Measurements from ENCODE around the gene MTFR1L.
A peak's percentile ranks its signal among the peaks of the same experiment; 100 is the strongest.

Gene MTFR1L

DNA sequence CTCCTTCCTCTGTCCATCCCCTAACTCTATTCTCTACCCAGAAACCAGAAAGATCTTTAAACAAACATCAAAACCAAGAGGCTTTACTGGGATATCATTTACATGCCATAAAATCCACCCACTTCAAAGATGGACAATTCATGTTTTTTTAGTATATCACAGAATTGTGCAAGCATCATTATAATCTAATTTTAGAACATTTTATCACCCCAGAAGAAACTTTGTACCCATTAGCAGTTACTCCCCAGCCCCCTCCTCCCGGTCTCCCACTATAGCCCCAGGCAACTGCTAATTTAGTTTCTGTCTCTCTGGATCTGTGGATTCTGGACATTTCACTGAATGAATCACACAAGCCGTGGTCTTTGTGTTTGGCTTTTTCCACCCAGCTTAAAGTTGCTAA lies 24.5 kb upstream of the MTFR1L start:
- Histone ChIP-seq H3K4me1 (ENCODE audit: control insufficient read depth, low read depth, low read length) (peaks cover 5% of the 10 kb centered on the region), H3K9ac (ENCODE audit: low read length) (no peak overlapping the region), H3K4me3 (ENCODE audit: low read length) (no peak overlapping the region)

GRCh38 chr1:25795946-25796810 lies 23.6 kb upstream of the MTFR1L start:
- no peak overlapping the region for H3K27ac ChIP-seq (ENCODE audit: low read length)
- H3K4me1 ChIP-seq (ENCODE audit: control insufficient read depth, low read depth, low read length): peaks cover 5% of the 10 kb centered on the region
- H3K4me3 ChIP-seq (ENCODE audit: low read length): no peak overlapping the region
- no peak overlapping the region for H3K9ac ChIP-seq (ENCODE audit: low read length)
- peaks cover 9% of the 10 kb centered on the region for H3K27me3 ChIP-seq (ENCODE audit: control insufficient read depth, insufficient read depth, low read length)
- no peaks in the 10 kb centered on the region for H3K9me3 ChIP-seq (ENCODE audit: control insufficient read depth, low read depth, low read length)
- H3K36me3 ChIP-seq (ENCODE audit: control insufficient read depth, low read depth, low read length): no peaks in the 10 kb centered on the region

More for the DNA sequence above, 24.5 kb upstream of the MTFR1L start:
- no peaks in the 10 kb centered on the region for H3K36me3 ChIP-seq (ENCODE audit: control insufficient read depth, low read depth, low read length)
- peaks cover 9% of the 10 kb centered on the region for H3K27me3 ChIP-seq (ENCODE audit: control insufficient read depth, insufficient read depth, low read length)
- H3K9me3 ChIP-seq (ENCODE audit: control insufficient read depth, low read depth, low read length): no peaks in the 10 kb centered on the region
- no peak overlapping the region for H3K27ac ChIP-seq (ENCODE audit: low read length)

DNA sequence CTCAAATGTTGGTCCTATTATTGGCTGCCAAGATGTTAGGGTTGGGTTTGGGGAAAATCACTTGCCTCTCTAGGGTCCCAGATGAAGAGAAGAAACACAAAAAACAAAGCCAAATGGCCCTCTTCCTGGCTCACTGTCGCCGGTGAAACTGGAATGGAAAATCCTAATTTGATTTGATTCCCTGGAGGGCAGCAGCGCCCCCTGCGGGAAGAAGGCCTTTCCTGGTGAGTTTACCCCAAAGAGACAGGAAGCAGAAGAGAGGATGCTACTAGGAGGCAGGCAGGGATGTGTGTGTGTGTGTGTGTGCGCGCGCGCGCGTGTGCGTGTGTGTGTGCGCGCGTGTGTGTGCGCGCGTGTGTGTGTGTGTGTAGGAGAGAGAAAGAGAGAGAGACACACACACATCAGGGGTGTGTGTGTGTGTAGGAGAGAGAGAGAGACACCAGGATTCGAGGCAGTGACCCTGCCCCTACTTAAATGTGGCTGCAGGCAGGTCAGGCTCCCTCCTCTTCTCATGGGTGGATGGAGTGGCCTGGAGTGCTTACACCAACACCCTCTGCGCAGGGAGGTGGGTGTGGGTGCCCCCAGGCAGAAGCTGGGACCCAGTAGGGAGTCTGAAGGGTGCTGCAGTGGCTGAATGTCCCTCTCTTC lies 22.8 kb upstream of the MTFR1L start:
- Histone ChIP-seq H3K9ac (ENCODE audit: low read length) (no peak overlapping the region), H3K4me3 (ENCODE audit: low read length) (no peak overlapping the region), H3K9me3 (ENCODE audit: control insufficient read depth, low read depth, low read length) (no peaks in the 10 kb centered on the region), H3K27me3 (ENCODE audit: control insufficient read depth, insufficient read depth, low read length) (peaks cover 9% of the 10 kb centered on the region), H3K27ac (ENCODE audit: low read length) (no peak overlapping the region), H3K4me1 (ENCODE audit: control insufficient read depth, low read depth, low read length) (peaks cover 5% of the 10 kb centered on the region), H3K36me3 (ENCODE audit: control insufficient read depth, low read depth, low read length) (no peaks in the 10 kb centered on the region)

- peaks cover 5% of the 10 kb centered on the region for H3K4me1 ChIP-seq (ENCODE audit: control insufficient read depth, low read depth, low read length)
- H3K36me3 ChIP-seq (ENCODE audit: control insufficient read depth, low read depth, low read length): no peaks in the 10 kb centered on the region
- no peak overlapping the region for H3K9ac ChIP-seq (ENCODE audit: low read length)
- H3K27me3 ChIP-seq (ENCODE audit: control insufficient read depth, insufficient read depth, low read length): peaks cover 9% of the 10 kb centered on the region
- no peak overlapping the region for H3K27ac ChIP-seq (ENCODE audit: low read length)
- H3K4me3 ChIP-seq (ENCODE audit: low read length): no peak overlapping the region
- no peaks in the 10 kb centered on the region for H3K9me3 ChIP-seq (ENCODE audit: control insufficient read depth, low read depth, low read length)
Observed at GRCh38 chr1:25797939-25798338, 21.8 kb upstream of the MTFR1L start.

DNA sequence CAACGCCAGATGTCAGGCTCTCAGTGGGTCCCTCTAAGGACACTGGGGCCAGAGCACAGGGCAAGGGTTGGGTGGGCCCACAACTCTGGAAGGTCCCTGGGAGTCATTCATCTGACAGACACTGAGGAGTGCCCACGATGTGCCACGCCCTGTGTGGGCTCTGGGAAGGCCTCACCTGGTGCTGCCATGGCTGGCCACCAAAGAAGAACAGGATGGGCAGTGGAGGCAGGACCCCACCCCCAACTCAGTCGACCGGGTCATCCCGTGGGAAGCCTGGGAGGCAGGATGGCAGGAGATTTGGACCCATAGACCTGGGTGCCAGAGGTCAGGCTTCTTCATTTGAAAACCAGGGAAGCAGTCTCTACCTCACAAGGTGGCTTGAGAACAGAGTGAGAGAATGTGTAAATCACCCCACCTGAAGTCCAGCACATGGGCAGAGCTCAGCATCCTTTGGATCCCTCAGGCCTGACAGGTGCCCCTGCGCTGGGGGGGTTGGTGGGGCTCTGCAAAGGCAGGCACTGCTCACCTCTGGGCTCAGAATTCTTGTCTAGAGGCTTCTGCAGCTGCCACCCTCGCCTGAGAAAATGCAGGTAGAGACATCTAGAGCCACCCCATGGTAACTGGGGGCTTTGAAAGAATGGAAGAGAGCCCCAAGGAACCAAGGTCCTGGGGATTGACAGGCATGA lies 20.9 kb upstream of the MTFR1L start:
- Histone ChIP-seq H3K4me3 (ENCODE audit: low read length) (no peak overlapping the region), H3K4me1 (ENCODE audit: control insufficient read depth, low read depth, low read length) (peaks cover 5% of the 10 kb centered on the region), H3K9me3 (ENCODE audit: control insufficient read depth, low read depth, low read length) (no peaks in the 10 kb centered on the region), H3K27ac (ENCODE audit: low read length) (no peak overlapping the region), H3K36me3 (ENCODE audit: control insufficient read depth, low read depth, low read length) (no peaks in the 10 kb centered on the region), H3K9ac (ENCODE audit: low read length) (no peak overlapping the region), H3K27me3 (ENCODE audit: control insufficient read depth, insufficient read depth, low read length) (peaks cover 9% of the 10 kb centered on the region)

DNA sequence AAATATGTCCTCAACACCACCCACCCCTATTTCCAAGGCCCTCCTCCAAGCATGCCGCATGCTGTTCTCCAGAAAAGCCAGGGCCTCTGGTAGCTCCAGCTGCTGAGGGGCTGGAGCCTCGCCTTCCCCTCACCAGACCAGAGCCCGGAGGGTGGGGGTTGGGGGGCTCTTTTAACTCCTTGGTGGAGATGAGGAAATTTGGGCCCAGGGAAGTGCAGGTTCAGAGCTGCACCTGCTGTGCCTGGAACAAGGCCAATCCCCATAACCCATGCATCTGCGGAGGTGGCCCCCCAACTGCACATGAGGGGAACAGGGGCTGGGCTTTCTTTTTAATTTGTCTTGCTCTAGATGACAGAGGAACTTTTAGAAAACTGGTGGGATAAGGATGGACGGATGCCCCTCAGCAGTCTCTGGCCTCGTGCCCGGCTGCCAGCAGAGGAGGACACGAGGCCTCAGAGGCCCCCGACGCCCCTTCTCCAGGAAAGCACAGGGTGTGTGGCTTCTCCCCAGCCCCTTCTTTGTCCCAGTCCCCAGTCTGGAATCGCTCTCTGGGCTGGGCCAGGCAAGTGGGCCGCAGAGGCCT lies 20.3 kb upstream of the MTFR1L start:
- H3K4me1 ChIP-seq (ENCODE audit: control insufficient read depth, low read depth, low read length): peaks cover 5% of the 10 kb centered on the region
- no peaks in the 10 kb centered on the region for H3K9me3 ChIP-seq (ENCODE audit: control insufficient read depth, low read depth, low read length)
- no peaks in the 10 kb centered on the region for H3K36me3 ChIP-seq (ENCODE audit: control insufficient read depth, low read depth, low read length)
- H3K9ac ChIP-seq (ENCODE audit: low read length): peak overlapping the region; percentile 46
- peaks cover 9% of the 10 kb centered on the region for H3K27me3 ChIP-seq (ENCODE audit: control insufficient read depth, insufficient read depth, low read length)
- peak overlapping the region; percentile 48 for H3K4me3 ChIP-seq (ENCODE audit: low read length)
- no peak overlapping the region for H3K27ac ChIP-seq (ENCODE audit: low read length)

- Histone ChIP-seq H3K4me1 (ENCODE audit: control insufficient read depth, low read depth, low read length) (peaks cover 5% of the 10 kb centered on the region), H3K4me3 (ENCODE audit: low read length) (peak within 1 kb of the TSS; percentile 77), H3K27me3 (ENCODE audit: control insufficient read depth, insufficient read depth, low read length) (peaks cover 9% of the 10 kb centered on the region), H3K27ac (ENCODE audit: low read length) (no peak within 1 kb of the TSS), H3K9ac (ENCODE audit: low read length) (peak within 1 kb of the TSS; percentile 56), H3K36me3 (ENCODE audit: control insufficient read depth, low read depth, low read length) (peaks cover under 1% of the 10 kb centered on the region), H3K9me3 (ENCODE audit: control insufficient read depth, low read depth, low read length) (no peaks in the 10 kb centered on the region)
Observed at GRCh38 chr1:25799935-25800702, 19.6 kb upstream of the MTFR1L start, which contains the start of gene SELENON. SELENON (plus strand) TSS chr1:25800193; CDS start chr1:25800231, 38 bp downstream.

- peak overlapping the region; percentile 77 for H3K4me3 ChIP-seq (ENCODE audit: low read length)
- no peak overlapping the region for H3K27ac ChIP-seq (ENCODE audit: low read length)
- H3K4me1 ChIP-seq (ENCODE audit: control insufficient read depth, low read depth, low read length): peaks cover 5% of the 10 kb centered on the region
- peaks cover 9% of the 10 kb centered on the region for H3K27me3 ChIP-seq (ENCODE audit: control insufficient read depth, insufficient read depth, low read length)
- H3K36me3 ChIP-seq (ENCODE audit: control insufficient read depth, low read depth, low read length): peaks cover 7% of the 10 kb centered on the region
- no peaks in the 10 kb centered on the region for H3K9me3 ChIP-seq (ENCODE audit: control insufficient read depth, low read depth, low read length)
- H3K9ac ChIP-seq (ENCODE audit: low read length): peak overlapping the region; percentile 56
Observed at GRCh38 chr1:25800703-25801377, 18.9 kb upstream of the MTFR1L start.

DNA sequence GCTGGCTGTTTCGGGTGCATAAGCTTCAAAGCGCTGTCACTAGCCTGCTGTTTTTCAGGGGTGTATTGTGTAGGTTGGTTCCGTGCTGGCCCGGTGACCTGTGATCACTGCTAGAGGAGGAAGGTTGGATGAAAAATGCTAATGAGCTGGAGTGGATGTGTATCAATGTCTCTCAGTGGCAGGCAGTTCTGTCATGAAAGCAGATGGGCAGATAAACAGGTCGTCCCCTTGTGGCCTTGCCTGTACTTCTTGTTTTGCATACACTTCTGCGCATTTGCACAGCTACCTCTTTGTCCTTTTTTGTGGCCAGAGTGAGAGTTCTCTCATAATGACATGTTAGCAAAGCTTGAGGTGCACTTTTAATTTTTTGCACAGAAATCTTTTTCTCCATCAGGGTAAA lies 16.8 kb upstream of the MTFR1L start:
- H3K36me3 ChIP-seq (ENCODE audit: control insufficient read depth, low read depth, low read length): peaks cover 15% of the 10 kb centered on the region
- H3K9me3 ChIP-seq (ENCODE audit: control insufficient read depth, low read depth, low read length): no peaks in the 10 kb centered on the region
- H3K9ac ChIP-seq (ENCODE audit: low read length): no peak overlapping the region
- H3K4me1 ChIP-seq (ENCODE audit: control insufficient read depth, low read depth, low read length): no peaks in the 10 kb centered on the region
- H3K27ac ChIP-seq (ENCODE audit: low read length): no peak overlapping the region
- peaks cover 9% of the 10 kb centered on the region for H3K27me3 ChIP-seq (ENCODE audit: control insufficient read depth, insufficient read depth, low read length)
- H3K4me3 ChIP-seq (ENCODE audit: low read length): no peak overlapping the region

GRCh38 chr1:25803368-25803767 lies 16.4 kb upstream of the MTFR1L start:
- Histone ChIP-seq H3K27ac (ENCODE audit: low read length) (no peak overlapping the region), H3K9ac (ENCODE audit: low read length) (no peak overlapping the region)

More at GRCh38 chr1:25803368-25803767, 16.4 kb upstream of the MTFR1L start:
- Histone ChIP-seq H3K4me3 (ENCODE audit: low read length) (no peak overlapping the region), H3K9me3 (ENCODE audit: control insufficient read depth, low read depth, low read length) (no peaks in the 10 kb centered on the region), H3K36me3 (ENCODE audit: control insufficient read depth, low read depth, low read length) (peaks cover 15% of the 10 kb centered on the region), H3K4me1 (ENCODE audit: control insufficient read depth, low read depth, low read length) (no peaks in the 10 kb centered on the region), H3K27me3 (ENCODE audit: control insufficient read depth, insufficient read depth, low read length) (peaks cover 9% of the 10 kb centered on the region)
